ENCODE results near the gene CEP72.
A peak's percentile ranks its signal among the peaks of the same experiment; 100 is the strongest.

The CEP72 gene

GRCh38 chr5:661891-662750 lies 50.0 kb downstream of the CEP72 start:
- DNase-seq: no peak

- DNase-seq: no peak
Observed at GRCh38 chr5:662751-663435, 50.8 kb downstream of the CEP72 start.

GRCh38 chr5:663436-664342 lies 51.5 kb downstream of the CEP72 start:
- no peak for DNase-seq

- no peak for DNase-seq
Observed at GRCh38 chr5:664343-664993, 52.3 kb downstream of the CEP72 start.

- DNase-seq: no peak
Observed at GRCh38 chr5:664994-665360, 52.8 kb downstream of the CEP72 start.

- DNase-seq: no peak
Observed at GRCh38 chr5:665541-665955, 53.4 kb downstream of the CEP72 start.

GRCh38 chr5:665956-666711 lies 54.0 kb downstream of the CEP72 start:
- no peak for DNase-seq

GRCh38 chr5:666816-667498 lies 54.8 kb downstream of the CEP72 start:
- DNase-seq: no peak

GRCh38 chr5:668283-668995 lies 56.3 kb downstream of the CEP72 start:
- no peak for DNase-seq

- DNase-seq: no peak
Observed at GRCh38 chr5:669111-669841, 57.1 kb downstream of the CEP72 start.

- no peak for DNase-seq
Observed at GRCh38 chr5:669842-670395, 57.8 kb downstream of the CEP72 start.

GRCh38 chr5:670396-671270 lies 58.5 kb downstream of the CEP72 start:
- DNase-seq: no peak

GRCh38 chr5:671459-672328 lies 59.6 kb downstream of the CEP72 start:
- peak; percentile 58 for DNase-seq

- peak; percentile 64 for DNase-seq
Observed at GRCh38 chr5:672329-673160, 60.4 kb downstream of the CEP72 start.

- no peak for DNase-seq
Observed at GRCh38 chr5:673161-673830, 61.2 kb downstream of the CEP72 start.
